HepG2 (cell line): ENCODE data around the gene GSK3B. TPM values are rescaled to one million over a fixed set of nuclear protein-coding genes. Genes with fewer than 3 reads are reported as not detected.

Source experiments
- EHMT2 ChIP-seq: fragments of 200-600 bp; sonication (generic); IDR thresholded peaks from 2 replicates; pipeline ENCODE4 v1.7.0; 2017; ENCODE audit warnings: antibody characterized with exemption, low read depth, low read length, borderline replicate concordance
- FOXA3 ChIP-seq: IDR thresholded peaks from 2 replicates; pipeline ENCODE4 v1.6.1; 2016; ENCODE audit warnings: missing genetic modification reagents, missing compliant biosample characterization
- ISX ChIP-seq: sonication (generic); formaldehyde crosslinking; conservative IDR thresholded peaks from 2 replicates; pipeline ENCODE4 v1.5.0; 2020; ENCODE audit warnings: missing genetic modification reagents
- MEF2D ChIP-seq: sonication (generic); formaldehyde crosslinking; IDR thresholded peaks from 2 replicates; pipeline ENCODE4 v1.5.1; 2020; ENCODE audit warnings: mild to moderate bottlenecking, missing genetic modification reagents
- MEIS1 ChIP-seq: sonication (generic); formaldehyde crosslinking; IDR thresholded peaks from 2 replicates; pipeline ENCODE4 v1.9.0; 2021; ENCODE audit warnings: mild to moderate bottlenecking, missing genetic modification reagents, moderate library complexity, borderline replicate concordance
- MTA1 ChIP-seq: sonication (generic); formaldehyde crosslinking; IDR thresholded peaks from 2 replicates; pipeline ENCODE4 v1.4.0; 2020; ENCODE audit warnings: missing genetic modification reagents, mild to moderate bottlenecking, borderline replicate concordance
- SIX1 ChIP-seq: sonication (generic); formaldehyde crosslinking; IDR thresholded peaks from 2 replicates; pipeline ENCODE4 v1.4.0; 2020; ENCODE audit warnings: missing genetic modification reagents, borderline replicate concordance
- ZBTB7A ChIP-seq: sonication (generic); formaldehyde crosslinking; IDR thresholded peaks from 2 replicates; pipeline ENCODE4 v1.8.0; 2022; ENCODE audit warnings: mild to moderate bottlenecking, missing genetic modification reagents
- ZFP36 ChIP-seq: fragments of 150-350 bp; IDR thresholded peaks from 2 replicates; pipeline ENCODE4 v1.6.1; 2018; ENCODE audit warnings: borderline replicate concordance, low read length, low read depth; ENCODE audit not compliant: partially characterized antibody
- polyA plus RNA-seq, 8 experiments: library from polyadenylated mRNA; depleted of rRNA in 3 of 8; stranded (reverse) in 7 of 8; unstranded in 1 of 8; fragments of >200 nt; fragmentation: Illumina TruSeq in 4 of 8; extraction: Trizol in 4 of 8; gene quantifications; 2 replicates each; pipeline versions ENCODE4 v1.2.1 to v1.2.3, GENCODE V29; 2011 to 2016; ENCODE audit warnings: low read depth in 4 of 8, missing spikeins in 1 of 8, mixed read lengths in 1 of 8; ENCODE audit not compliant: insufficient read depth in 1 of 8
- total RNA-seq, 5 experiments: library from RNA; depleted of rRNA; stranded (reverse); fragments of >200 nt; fragmentation: Illumina TruSeq; extraction: Trizol; gene quantifications; 2 replicates each; pipeline ENCODE4 v1.2.3, GENCODE V29; 2016; ENCODE audit warnings: low read depth in 1 of 5
- TF ChIP-seq, protein P1 (sequence below): sonication (generic); formaldehyde crosslinking; IDR thresholded peaks from 2 replicates; pipeline ENCODE4 v1.4.0; 2020; ENCODE audit warnings: mild to moderate bottlenecking, low read depth, missing genetic modification reagents
- TF ChIP-seq, protein P2 (sequence below), 2 experiments: sonication (generic) in 1 of 2; formaldehyde crosslinking in 1 of 2; IDR thresholded peaks; 2 replicates each; pipeline versions ENCODE4 v1.4.0 to v1.6.1; 2018 to 2020; ENCODE audit warnings: missing genetic modification reagents in 2 of 2, borderline replicate concordance in 1 of 2, low read depth in 1 of 2, mild to moderate bottlenecking in 1 of 2, missing biosample characterization in 1 of 2
- TF ChIP-seq, protein P3 (sequence below): sonication (generic); formaldehyde crosslinking; IDR thresholded peaks from 2 replicates; pipeline ENCODE4 v1.4.0; 2020; ENCODE audit warnings: missing genetic modification reagents, low read depth, mild to moderate bottlenecking, borderline replicate concordance
- TF ChIP-seq, protein P4 (sequence below): sonication (generic); formaldehyde crosslinking; IDR thresholded peaks from 2 replicates; pipeline ENCODE4 v1.4.0; 2020; ENCODE audit warnings: missing genetic modification reagents, borderline replicate concordance
- TF ChIP-seq, protein P5 (sequence below): sonication (generic); formaldehyde crosslinking; IDR thresholded peaks from 2 replicates; pipeline ENCODE4 v1.5.1; 2020; ENCODE audit warnings: mild to moderate bottlenecking, missing genetic modification reagents, moderate library complexity
- TF ChIP-seq, protein P6 (sequence below): sonication (generic); formaldehyde crosslinking; IDR thresholded peaks from 2 replicates; pipeline ENCODE4 v1.4.0; 2020; ENCODE audit warnings: missing genetic modification reagents; ENCODE audit errors: not compliant biosample characterization
- TF ChIP-seq, protein P7 (sequence below): IDR thresholded peaks from 2 replicates; pipeline ENCODE4 v1.6.1; 2012; ENCODE audit warnings: inconsistent platforms

GSK3B gene
- total and polyA plus RNA-seq, 2 of the 13 experiments (the other 11 are each of a cell fraction or from before 2014, with no cell fraction given), result 22.3 to 30.1 TPM

DNA sequence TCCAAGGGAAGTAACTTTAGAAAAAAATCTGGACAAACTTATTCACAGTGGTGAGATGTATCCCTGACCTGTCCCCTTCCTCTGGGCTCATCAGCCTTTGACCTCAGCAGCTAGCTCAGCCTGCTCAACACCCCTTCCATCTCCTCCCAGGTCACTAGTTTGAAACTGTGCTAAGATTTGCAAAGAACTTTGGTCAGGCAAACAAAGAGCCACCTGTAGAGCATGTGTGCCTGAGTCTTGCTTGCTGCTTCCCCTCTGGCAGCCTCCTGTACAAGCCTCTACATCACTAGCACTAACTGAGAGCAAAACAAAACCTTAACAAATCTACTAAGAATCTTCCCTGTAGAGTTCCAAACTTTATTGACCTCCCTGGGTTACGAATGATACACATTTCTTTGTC, 268.4 kb downstream of the GSK3B start (continued):
- TF ChIP-seq ZBTB7A (CRISPR knock-in tag) (no peak), FOXA3 (CRISPR knock-in tag) (peak; percentile 67), MEIS1 (CRISPR knock-in tag) (no peak), MEF2D (CRISPR knock-in tag) (peak; percentile 56; the same call in 1 of the 2 replicates), EHMT2 (no peak), ZFP36 (no peak), ISX (CRISPR knock-in tag) (no peak), MTA1 (no peak), SIX1 (CRISPR knock-in tag) (no peak; the same call in 1 of the 2 replicates)
- TF ChIP-seq, protein P1, sequence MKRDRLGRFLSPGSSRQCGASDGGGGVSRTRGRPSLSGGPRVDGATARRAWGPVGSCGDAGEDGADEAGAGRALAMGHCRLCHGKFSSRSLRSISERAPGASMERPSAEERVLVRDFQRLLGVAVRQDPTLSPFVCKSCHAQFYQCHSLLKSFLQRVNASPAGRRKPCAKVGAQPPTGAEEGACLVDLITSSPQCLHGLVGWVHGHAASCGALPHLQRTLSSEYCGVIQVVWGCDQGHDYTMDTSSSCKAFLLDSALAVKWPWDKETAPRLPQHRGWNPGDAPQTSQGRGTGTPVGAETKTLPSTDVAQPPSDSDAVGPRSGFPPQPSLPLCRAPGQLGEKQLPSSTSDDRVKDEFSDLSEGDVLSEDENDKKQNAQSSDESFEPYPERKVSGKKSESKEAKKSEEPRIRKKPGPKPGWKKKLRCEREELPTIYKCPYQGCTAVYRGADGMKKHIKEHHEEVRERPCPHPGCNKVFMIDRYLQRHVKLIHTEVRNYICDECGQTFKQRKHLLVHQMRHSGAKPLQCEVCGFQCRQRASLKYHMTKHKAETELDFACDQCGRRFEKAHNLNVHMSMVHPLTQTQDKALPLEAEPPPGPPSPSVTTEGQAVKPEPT, result no peak
- TF ChIP-seq, protein P2, sequence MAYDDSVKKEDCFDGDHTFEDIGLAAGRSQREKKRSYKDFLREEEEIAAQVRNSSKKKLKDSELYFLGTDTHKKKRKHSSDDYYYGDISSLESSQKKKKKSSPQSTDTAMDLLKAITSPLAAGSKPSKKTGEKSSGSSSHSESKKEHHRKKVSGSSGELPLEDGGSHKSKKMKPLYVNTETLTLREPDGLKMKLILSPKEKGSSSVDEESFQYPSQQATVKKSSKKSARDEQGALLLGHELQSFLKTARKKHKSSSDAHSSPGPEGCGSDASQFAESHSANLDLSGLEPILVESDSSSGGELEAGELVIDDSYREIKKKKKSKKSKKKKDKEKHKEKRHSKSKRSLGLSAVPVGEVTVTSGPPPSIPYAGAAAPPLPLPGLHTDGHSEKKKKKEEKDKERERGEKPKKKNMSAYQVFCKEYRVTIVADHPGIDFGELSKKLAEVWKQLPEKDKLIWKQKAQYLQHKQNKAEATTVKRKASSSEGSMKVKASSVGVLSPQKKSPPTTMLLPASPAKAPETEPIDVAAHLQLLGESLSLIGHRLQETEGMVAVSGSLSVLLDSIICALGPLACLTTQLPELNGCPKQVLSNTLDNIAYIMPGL (CRISPR knock-in tag; IDR thresholded peaks at IDR 0.05; ENCODE audit: borderline replicate concordance in 1 of 2, low read depth in 1 of 2), result no peak
- TF ChIP-seq, protein P3, sequence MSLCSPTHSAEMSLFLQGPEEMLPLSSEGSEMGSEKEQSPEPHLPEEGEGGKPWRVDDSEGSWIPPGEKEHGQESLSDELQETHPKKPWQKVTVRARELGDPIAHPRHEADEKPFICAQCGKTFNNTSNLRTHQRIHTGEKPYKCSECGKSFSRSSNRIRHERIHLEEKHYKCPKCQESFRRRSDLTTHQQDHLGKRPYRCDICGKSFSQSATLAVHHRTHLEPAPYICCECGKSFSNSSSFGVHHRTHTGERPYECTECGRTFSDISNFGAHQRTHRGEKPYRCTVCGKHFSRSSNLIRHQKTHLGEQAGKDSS (CRISPR knock-in tag), result no peak
- TF ChIP-seq, protein P4, sequence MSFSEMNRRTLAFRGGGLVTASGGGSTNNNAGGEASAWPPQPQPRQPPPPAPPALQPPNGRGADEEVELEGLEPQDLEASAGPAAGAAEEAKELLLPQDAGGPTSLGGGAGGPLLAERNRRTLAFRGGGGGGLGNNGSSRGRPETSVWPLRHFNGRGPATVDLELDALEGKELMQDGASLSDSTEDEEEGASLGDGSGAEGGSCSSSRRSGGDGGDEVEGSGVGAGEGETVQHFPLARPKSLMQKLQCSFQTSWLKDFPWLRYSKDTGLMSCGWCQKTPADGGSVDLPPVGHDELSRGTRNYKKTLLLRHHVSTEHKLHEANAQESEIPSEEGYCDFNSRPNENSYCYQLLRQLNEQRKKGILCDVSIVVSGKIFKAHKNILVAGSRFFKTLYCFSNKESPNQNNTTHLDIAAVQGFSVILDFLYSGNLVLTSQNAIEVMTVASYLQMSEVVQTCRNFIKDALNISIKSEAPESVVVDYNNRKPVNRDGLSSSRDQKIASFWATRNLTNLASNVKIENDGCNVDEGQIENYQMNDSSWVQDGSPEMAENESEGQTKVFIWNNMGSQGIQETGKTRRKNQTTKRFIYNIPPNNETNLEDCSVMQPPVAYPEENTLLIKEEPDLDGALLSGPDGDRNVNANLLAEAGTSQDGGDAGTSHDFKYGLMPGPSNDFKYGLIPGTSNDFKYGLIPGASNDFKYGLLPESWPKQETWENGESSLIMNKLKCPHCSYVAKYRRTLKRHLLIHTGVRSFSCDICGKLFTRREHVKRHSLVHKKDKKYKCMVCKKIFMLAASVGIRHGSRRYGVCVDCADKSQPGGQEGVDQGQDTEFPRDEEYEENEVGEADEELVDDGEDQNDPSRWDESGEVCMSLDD (CRISPR knock-in tag), result no peak
- TF ChIP-seq, protein P5, sequence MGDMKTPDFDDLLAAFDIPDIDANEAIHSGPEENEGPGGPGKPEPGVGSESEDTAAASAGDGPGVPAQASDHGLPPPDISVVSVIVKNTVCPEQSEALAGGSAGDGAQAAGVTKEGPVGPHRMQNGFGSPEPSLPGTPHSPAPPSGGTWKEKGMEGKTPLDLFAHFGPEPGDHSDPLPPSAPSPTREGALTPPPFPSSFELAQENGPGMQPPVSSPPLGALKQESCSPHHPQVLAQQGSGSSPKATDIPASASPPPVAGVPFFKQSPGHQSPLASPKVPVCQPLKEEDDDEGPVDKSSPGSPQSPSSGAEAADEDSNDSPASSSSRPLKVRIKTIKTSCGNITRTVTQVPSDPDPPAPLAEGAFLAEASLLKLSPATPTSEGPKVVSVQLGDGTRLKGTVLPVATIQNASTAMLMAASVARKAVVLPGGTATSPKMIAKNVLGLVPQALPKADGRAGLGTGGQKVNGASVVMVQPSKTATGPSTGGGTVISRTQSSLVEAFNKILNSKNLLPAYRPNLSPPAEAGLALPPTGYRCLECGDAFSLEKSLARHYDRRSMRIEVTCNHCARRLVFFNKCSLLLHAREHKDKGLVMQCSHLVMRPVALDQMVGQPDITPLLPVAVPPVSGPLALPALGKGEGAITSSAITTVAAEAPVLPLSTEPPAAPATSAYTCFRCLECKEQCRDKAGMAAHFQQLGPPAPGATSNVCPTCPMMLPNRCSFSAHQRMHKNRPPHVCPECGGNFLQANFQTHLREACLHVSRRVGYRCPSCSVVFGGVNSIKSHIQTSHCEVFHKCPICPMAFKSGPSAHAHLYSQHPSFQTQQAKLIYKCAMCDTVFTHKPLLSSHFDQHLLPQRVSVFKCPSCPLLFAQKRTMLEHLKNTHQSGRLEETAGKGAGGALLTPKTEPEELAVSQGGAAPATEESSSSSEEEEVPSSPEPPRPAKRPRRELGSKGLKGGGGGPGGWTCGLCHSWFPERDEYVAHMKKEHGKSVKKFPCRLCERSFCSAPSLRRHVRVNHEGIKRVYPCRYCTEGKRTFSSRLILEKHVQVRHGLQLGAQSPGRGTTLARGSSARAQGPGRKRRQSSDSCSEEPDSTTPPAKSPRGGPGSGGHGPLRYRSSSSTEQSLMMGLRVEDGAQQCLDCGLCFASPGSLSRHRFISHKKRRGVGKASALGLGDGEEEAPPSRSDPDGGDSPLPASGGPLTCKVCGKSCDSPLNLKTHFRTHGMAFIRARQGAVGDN (CRISPR knock-in tag), result no peak
- TF ChIP-seq, protein P6, sequence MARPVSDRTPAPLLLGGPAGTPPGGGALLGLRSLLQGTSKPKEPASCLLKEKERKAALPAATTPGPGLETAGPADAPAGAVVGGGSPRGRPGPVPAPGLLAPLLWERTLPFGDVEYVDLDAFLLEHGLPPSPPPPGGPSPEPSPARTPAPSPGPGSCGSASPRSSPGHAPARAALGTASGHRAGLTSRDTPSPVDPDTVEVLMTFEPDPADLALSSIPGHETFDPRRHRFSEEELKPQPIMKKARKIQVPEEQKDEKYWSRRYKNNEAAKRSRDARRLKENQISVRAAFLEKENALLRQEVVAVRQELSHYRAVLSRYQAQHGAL (CRISPR knock-in tag), result no peak
- TF ChIP-seq, protein P7, sequence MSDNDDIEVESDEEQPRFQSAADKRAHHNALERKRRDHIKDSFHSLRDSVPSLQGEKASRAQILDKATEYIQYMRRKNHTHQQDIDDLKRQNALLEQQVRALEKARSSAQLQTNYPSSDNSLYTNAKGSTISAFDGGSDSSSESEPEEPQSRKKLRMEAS, result peak; percentile 81
